ENCODE data around the gene PRDX2.
A peak's percentile ranks its signal among the peaks of the same experiment; 100 is the strongest.

PRDX2 gene

DNA sequence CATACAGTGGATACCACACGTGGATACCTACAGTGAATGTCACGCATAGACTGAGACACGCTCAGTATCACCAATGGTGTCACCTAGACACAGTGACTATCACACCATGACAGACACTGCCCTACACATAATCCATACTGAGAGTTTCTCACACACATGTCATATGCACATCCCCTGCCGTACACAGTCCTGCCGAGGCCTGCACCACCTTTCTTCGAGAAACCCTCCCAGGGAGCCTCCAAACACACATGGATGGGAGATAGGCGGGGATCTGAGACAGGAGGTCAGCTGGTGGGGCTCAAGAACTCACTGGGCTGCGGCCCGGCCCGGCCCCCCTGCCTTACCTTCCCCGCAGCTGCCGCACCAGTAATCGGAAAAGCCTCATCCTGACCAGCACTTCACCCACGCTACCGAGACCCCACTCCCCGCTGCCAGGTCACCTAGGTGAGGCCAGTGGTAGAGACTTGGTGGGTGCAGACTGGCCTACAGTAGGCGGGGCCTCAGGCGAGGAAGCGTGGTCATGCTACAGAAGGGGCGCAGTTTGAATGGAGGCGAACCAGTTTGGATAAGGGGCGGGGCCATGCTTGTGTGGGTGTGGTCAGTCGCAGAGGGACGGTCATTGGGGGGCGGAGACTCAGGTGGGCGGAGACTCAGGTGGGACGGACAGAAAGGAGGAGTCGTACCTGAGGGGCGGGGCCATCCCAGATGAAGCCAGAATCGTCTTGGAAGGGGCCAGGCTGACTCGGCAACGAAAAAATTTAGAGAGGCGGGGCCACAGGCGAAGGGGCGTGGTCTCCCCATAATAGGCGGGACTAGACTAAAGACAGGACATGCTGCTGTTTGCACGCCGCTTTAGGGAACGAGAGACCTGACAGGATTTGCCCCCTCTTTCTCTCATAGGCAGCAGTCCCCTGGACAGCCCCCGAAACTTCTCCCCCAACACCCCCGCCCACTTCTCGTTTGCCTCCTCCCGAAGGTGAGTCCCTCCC is 38.8 kb upstream of the PRDX2 start:
- TF ChIP-seq CTCF (conservative IDR thresholded peaks at IDR 0.05; ENCODE audit: low read length): no peak
- DNase-seq (ENCODE audit: low read depth): peak; percentile 46
- H3K4me3 ChIP-seq (ENCODE audit: low read length): peak overlapping the region; percentile 34

GRCh38 chr19:12838886-12839756 is 37.5 kb upstream of the PRDX2 start:
- H3K4me3 ChIP-seq (ENCODE audit: low read length): no peak overlapping the region
- no peak for DNase-seq (ENCODE audit: low read depth)
- no peak for TF ChIP-seq CTCF (conservative IDR thresholded peaks at IDR 0.05; ENCODE audit: low read length)

DNA sequence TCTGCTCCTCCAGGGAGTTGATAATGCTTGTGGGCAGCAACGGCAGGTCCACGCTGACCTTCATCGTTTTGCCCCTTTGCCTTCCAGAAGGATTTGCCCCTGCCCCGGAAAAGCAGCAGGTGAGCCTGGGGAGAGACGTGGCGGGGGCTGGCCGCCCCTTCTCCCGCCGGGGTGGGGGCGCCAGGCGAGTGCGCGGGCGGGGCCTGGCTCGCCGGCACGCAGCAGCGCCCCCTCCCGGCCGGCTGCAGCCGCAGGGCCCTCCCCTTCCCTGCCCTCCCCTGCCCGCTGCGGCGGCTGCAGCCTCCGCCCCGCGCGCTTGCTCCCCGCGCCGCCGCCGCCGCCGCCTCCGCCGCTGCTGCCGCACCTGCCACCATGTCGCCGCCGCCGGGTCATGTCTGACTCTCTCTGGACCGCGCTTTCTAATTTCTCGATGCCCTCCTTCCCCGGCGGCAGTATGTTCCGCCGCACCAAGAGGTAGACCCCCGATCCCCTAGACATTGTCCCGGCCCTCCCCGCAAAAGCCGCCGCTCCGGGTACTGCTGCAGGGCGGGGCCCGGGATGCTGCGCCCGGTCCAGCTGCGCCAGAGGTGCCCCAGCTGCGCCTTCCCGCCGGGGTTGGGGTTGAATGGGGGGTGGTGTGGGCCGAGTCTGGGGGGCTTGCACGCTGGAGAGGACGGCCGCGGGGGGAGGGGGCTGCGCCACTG is 36.7 kb upstream of the PRDX2 start, which contains the start of gene MAST1:
TSS of gene MAST1 (plus strand) at position 334 of the 704 bp plus-strand sequence. CDS start at position 392, 58 bp downstream.
- TF ChIP-seq CTCF (conservative IDR thresholded peaks at IDR 0.05; ENCODE audit: low read length): no peak; the same call in 1 of the 2 replicates
- no peak for DNase-seq (ENCODE audit: low read depth)
- peak within 1 kb of the TSS; percentile 15; the same call in 1 of the 2 replicates for H3K4me3 ChIP-seq (ENCODE audit: low read length)

DNA sequence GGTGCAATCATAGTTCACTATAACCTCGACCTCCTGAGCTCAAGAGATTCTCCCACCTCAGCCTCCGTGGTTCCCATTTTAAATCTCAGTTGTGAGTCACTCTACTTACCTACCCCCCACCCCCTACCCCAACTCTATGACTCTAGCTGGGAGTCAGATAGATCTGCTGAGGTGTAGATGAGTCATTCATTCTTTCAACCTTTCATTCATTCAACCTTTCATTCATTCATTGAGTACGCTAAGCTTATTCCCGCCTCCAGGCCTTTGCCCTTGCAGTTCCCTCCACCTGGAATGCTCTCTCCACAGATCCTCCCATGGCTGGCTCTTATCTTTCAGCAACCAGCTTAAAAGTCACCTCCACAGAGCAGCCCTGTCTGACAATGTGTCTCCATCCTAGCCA is 35.6 kb upstream of the PRDX2 start:
- no peak overlapping the region for H3K4me3 ChIP-seq (ENCODE audit: low read length)
- TF ChIP-seq CTCF (conservative IDR thresholded peaks at IDR 0.05; ENCODE audit: low read length): no peak
- no peak for DNase-seq (ENCODE audit: low read depth)

DNA sequence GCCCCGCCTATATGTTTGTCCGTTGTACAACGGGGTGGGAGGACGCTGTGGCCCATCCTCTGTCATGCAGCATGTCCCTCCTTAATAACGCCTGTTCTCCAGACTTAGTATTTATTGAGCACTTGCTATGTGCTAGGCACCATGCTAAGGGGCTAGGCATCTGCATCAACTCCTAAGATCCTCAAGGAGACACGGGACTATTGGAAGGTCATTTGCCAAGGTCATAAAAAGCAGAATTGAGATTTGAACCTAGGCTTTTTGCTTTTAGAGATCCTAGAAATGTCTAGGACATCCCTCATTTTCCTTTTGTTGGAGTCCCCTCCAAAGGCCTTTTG is 34.9 kb upstream of the PRDX2 start:
- H3K4me3 ChIP-seq (ENCODE audit: low read length): no peak overlapping the region
- no peak for DNase-seq (ENCODE audit: low read depth)
- TF ChIP-seq CTCF (conservative IDR thresholded peaks at IDR 0.05; ENCODE audit: low read length): no peak

DNA sequence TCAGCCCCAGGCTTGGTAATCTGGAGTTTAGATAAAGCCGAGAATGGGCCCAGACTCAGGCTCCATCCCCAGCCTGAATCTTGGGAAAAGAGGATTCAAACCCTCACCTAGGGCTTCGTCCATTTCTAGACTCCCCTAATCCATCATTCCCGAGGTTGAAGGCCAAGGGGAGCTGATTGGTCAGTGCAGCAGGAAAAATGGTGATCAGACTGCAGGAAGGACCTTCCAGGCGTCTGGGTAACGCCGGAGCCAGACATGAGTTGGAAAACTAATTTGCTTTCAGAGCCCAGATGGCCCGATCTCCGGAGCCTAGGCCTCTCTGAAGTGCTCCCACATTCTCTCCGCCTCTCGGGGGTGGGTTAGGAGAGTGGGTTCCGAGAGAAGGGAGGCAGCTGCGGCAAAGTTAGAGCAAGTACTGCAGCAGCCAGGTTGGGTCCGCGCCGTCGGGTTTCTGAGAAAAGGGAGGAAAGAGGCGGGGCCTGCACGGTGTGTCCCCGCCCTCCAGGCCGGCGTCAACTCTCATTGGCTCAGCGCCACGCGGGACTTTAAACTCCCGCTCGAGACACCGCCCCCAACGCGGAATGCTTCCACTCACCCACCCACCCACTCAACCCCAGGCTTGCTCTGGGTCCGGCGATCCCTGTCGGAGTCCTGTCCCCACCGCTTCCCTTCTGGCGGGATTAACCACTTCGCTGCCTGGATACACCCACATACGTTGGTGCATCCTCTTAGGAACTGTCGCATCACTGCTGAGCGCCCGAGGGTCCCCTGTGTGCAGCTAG is 33.6 kb upstream of the PRDX2 start:
- no peak overlapping the region for H3K4me3 ChIP-seq (ENCODE audit: low read length)
- DNase-seq (ENCODE audit: low read depth): no peak
- TF ChIP-seq CTCF (conservative IDR thresholded peaks at IDR 0.05; ENCODE audit: low read length): no peak

All from AG10803 (cell line).